HCT116 (cell line): ENCODE measurements around the gene SIL1. TPM values are rescaled to one million over a fixed set of nuclear protein-coding genes. Genes with fewer than 3 reads are reported as not detected.

ENCODE experiments used
- ATAC-seq: fragments of 200-7000 bp; cut with Tn5 transposase; 2 replicates; pipeline ENCODE4 v1.9.1; 2020; ENCODE audit warnings: mild to moderate bottlenecking, moderate library complexity
- BruUV-seq: library from RNA; stranded (reverse); fragments of 400-500 nt; replicated peaks from 2 replicates; lab custom pipeline; 2021; lab: Mats Ljungman, UMichigan
- CTCF ChIA-PET: fragments of 300-600 bp; sonication (Branson Sonifier 250); formaldehyde crosslinking; loops from one replicate; lab custom pipeline; 2021; ENCODE audit warnings: antibody characterized with exemption; lab: Charles Lee
- POLR2A ChIA-PET: fragments of 300-600, 350-600 bp; sonication (Branson Sonifier 250); formaldehyde crosslinking; loops from one replicate; lab custom pipeline; 2021; ENCODE audit warnings: antibody characterized with exemption; lab: Charles Lee
- RAD21 ChIA-PET, 2 experiments: fragments of 300-600 bp; sonication (Branson Sonifier 250); formaldehyde crosslinking; loops; one replicate each; lab custom pipeline; 2023; ENCODE audit warnings: low total read pairs in 2 of 2; ENCODE audit not compliant: uncharacterized antibody in 2 of 2, unreplicated experiment in 2 of 2, low non-redundant PET in 1 of 2; lab: Charles Lee
- DNase-seq: peaks from one replicate; pipeline ENCODE4 v3.0.0-alpha.2; 2010; ENCODE audit warnings: low read depth, low spot score
- H2AFZ ChIP-seq: fragments of 200-600 bp; shearing (Covaris generic), sonication (generic); 2 replicates; pipeline ENCODE4 v1.6.1; 2017; ENCODE audit warnings: low read depth, mixed run types, mixed read lengths, antibody characterized with exemption, low read length; ENCODE audit not compliant: poor library complexity, severe bottlenecking
- H3K27ac ChIP-seq: 2 replicates; pipeline ENCODE4 v1.5.1; 2012; ENCODE audit warnings: low read depth, low read length
- H3K27me3 ChIP-seq: fragments of 200-600 bp; sonication (generic); 2 replicates; pipeline ENCODE4 v1.6.1; 2016; ENCODE audit warnings: mixed run types, low read length, mixed read lengths; ENCODE audit not compliant: insufficient read depth
- H3K36me3 ChIP-seq, 2 experiments: fragments of 200-500 bp in 1 of 2; fragments of 200-600 bp in 1 of 2; sonication (Bioruptor generic) in 1 of 2; sonication (generic) in 1 of 2; 2 replicates each; pipeline versions ENCODE4 v1.5.1 to v1.6.1; 2014 to 2016; ENCODE audit warnings: low read length in 2 of 2, inconsistent platforms in 1 of 2, mixed read lengths in 1 of 2, mixed run types in 1 of 2; ENCODE audit not compliant: insufficient read depth in 2 of 2, control insufficient read depth in 1 of 2
- H3K4me1 ChIP-seq, 2 experiments: fragments of 200-600 bp in 1 of 2; sonication (generic) in 1 of 2; 2 replicates each; pipeline versions ENCODE4 v1.5.1 to v1.6.1; 2012 to 2017; ENCODE audit warnings: low read length in 2 of 2, inconsistent platforms in 1 of 2, mild to moderate bottlenecking in 1 of 2, mixed read lengths in 1 of 2, mixed run types in 1 of 2, moderate library complexity in 1 of 2; ENCODE audit not compliant: insufficient read depth in 2 of 2, control insufficient read depth in 1 of 2
- H3K4me2 ChIP-seq: fragments of 200-600 bp; sonication (generic); 2 replicates; pipeline ENCODE4 v1.6.1; 2017; ENCODE audit warnings: mixed run types, low read length, mixed read lengths
- H3K4me3 ChIP-seq, 2 experiments: fragments of 200-600 bp in 1 of 2; sonication (generic) in 1 of 2; replicated peaks in 1 of 2; 2 replicates each; pipeline ENCODE4 v1.5.1; 2011 to 2016; ENCODE audit warnings: low read length in 2 of 2, control low read depth in 1 of 2, low read depth in 1 of 2, mild to moderate bottlenecking in 1 of 2, mixed read lengths in 1 of 2, mixed run types in 1 of 2
- H3K79me2 ChIP-seq: fragments of 200-600 bp; sonication (generic); 2 replicates; pipeline ENCODE4 v1.6.1; 2017; ENCODE audit warnings: mild to moderate bottlenecking, mixed run types, low read length, moderate library complexity, mixed read lengths; ENCODE audit not compliant: insufficient read depth
- H3K9ac ChIP-seq: fragments of 200-600 bp; sonication (generic); 2 replicates; pipeline ENCODE4 v1.6.1; 2016; ENCODE audit warnings: low read length, mixed read lengths
- H3K9me2 ChIP-seq: fragments of 200-600 bp; sonication (generic), shearing (Covaris generic); 2 replicates; pipeline ENCODE4 v1.6.1; 2017; ENCODE audit warnings: mixed run types, mild to moderate bottlenecking, moderate library complexity; ENCODE audit not compliant: insufficient read depth
- H3K9me3 ChIP-seq, 2 experiments: fragments of 200-500 bp in 1 of 2; fragments of 200-600 bp in 1 of 2; sonication (Bioruptor generic) in 1 of 2; sonication (generic) in 1 of 2; 2 replicates each; pipeline ENCODE4 v1.6.1; 2014 to 2017; ENCODE audit warnings: low read length in 2 of 2, mixed read lengths in 2 of 2, inconsistent platforms in 1 of 2, low read depth in 1 of 2, mild to moderate bottlenecking in 1 of 2, mixed run types in 1 of 2, moderate library complexity in 1 of 2; ENCODE audit not compliant: control insufficient read depth in 1 of 2, insufficient read depth in 1 of 2
- H4K20me1 ChIP-seq: fragments of 200-600 bp; sonication (generic), shearing (Covaris generic); 2 replicates; pipeline ENCODE4 v1.6.1; 2017; ENCODE audit warnings: mixed run types, mild to moderate bottlenecking, moderate library complexity; ENCODE audit not compliant: insufficient read depth
- CBX3 ChIP-seq: IDR thresholded peaks from 2 replicates; pipeline ENCODE4 v1.6.1; 2012; ENCODE audit warnings: low read depth
- CEBPB ChIP-seq: IDR thresholded peaks from 2 replicates; pipeline ENCODE4 v1.6.1; 2012; ENCODE audit warnings: low read depth
- EGR1 ChIP-seq: IDR thresholded peaks from 2 replicates; pipeline ENCODE4 v1.6.1; 2012; ENCODE audit warnings: low read depth
- EZH2 ChIP-seq: fragments of 200-600 bp; sonication (generic); IDR thresholded peaks from 2 replicates; pipeline ENCODE4 v1.6.1; 2017; ENCODE audit warnings: antibody characterized with exemption, mixed run types
- EZH2phosphoT487 ChIP-seq: fragments of 200-600 bp; IDR thresholded peaks from 2 replicates; pipeline ENCODE4 v1.6.1; 2018; ENCODE audit warnings: antibody characterized with exemption, borderline replicate concordance
- FOSL1 ChIP-seq: IDR thresholded peaks from 2 replicates; pipeline ENCODE4 v1.6.1; 2012; ENCODE audit warnings: low read depth
- JUND ChIP-seq: IDR thresholded peaks from 2 replicates; pipeline ENCODE4 v1.6.1; 2012
- MAX ChIP-seq: IDR thresholded peaks from 2 replicates; pipeline ENCODE4 v1.6.1; 2012
- RAD21 ChIP-seq: IDR thresholded peaks from 2 replicates; pipeline ENCODE4 v1.6.1; 2012; ENCODE audit warnings: low read depth, mild to moderate bottlenecking
- REST ChIP-seq: IDR thresholded peaks from 2 replicates; pipeline ENCODE4 v1.6.1; 2012; ENCODE audit warnings: low read depth
- SIN3A ChIP-seq: IDR thresholded peaks from 2 replicates; pipeline ENCODE4 v1.6.1; 2012; ENCODE audit warnings: low read depth
- SRF ChIP-seq: IDR thresholded peaks from 2 replicates; pipeline ENCODE4 v1.6.1; 2012; ENCODE audit warnings: low read depth
- TCF7L2 ChIP-seq: IDR thresholded peaks from 2 replicates; pipeline ENCODE4 v1.7.0; 2011; ENCODE audit warnings: borderline replicate concordance, inconsistent platforms; ENCODE audit not compliant: insufficient read depth, insufficient read length; ENCODE audit errors: extremely low read depth
- YY1 ChIP-seq: IDR thresholded peaks from 2 replicates; pipeline ENCODE4 v1.6.1; 2011; ENCODE audit warnings: low read length, low read depth, moderate library complexity, mild to moderate bottlenecking; ENCODE audit not compliant: insufficient replicate concordance; ENCODE audit errors: extremely low read depth
- ZNF274 ChIP-seq: fragments of 200-500 bp; sonication (Bioruptor generic); IDR thresholded peaks from 2 replicates; pipeline ENCODE4 v1.6.1; 2014; ENCODE audit warnings: mild to moderate bottlenecking, low read depth, low read length, inconsistent platforms
- intact Hi-C: fragments of 100-400 bp; cut with micrococcal nuclease; formaldehyde crosslinking; loops from 2 replicates; pipeline ENCODE4 v1.10.0; 2022
- total RNA-seq: library from RNA; stranded (reverse); gene quantifications from one replicate; pipeline ENCODE4 v1.2.1, GENCODE V29; 2021; ENCODE audit not compliant: unreplicated experiment

The SIL1 gene
- total RNA-seq, 1 experiment from 2014 or later = 34.0 TPM

- Histone ChIP-seq H3K4me2 (no peak overlapping the region), H3K4me1 (no peaks in the 10 kb centered on the region), H3K79me2 (no peaks in the 10 kb centered on the region), H2AFZ (no peak overlapping the region), H3K4me3 (no peak overlapping the region), H4K20me1 (no peaks in the 10 kb centered on the region), H3K9ac (no peak overlapping the region), H3K9me2 (no peaks in the 10 kb centered on the region), H3K27me3 (no peaks in the 10 kb centered on the region), H3K27ac (no peak overlapping the region), H3K9me3 (no peaks in the 10 kb centered on the region), H3K36me3 (no peaks in the 10 kb centered on the region)
- BruUV-seq = no TSS peak
- intact Hi-C loops = no loop called here
- ATAC-seq (no peak), DNase-seq (no peak)
- POLR2A ChIA-PET = no interaction called here
- CTCF ChIA-PET = no interaction called here
- RAD21 ChIA-PET = no interaction called here
- no peak for TF ChIP-seq YY1
- TF ChIP-seq SIN3A = no peak
- no peak for TF ChIP-seq SRF
- no peak for TF ChIP-seq REST
- no peak for TF ChIP-seq EGR1
- no peak for TF ChIP-seq MAX
- TF ChIP-seq CEBPB = no peak
- TF ChIP-seq EZH2 = no peak
- no peak for TF ChIP-seq JUND
- TF ChIP-seq ZNF274 = no peak
- no peak for TF ChIP-seq RAD21
- no peak for TF ChIP-seq EZH2phosphoT487
- TF ChIP-seq FOSL1 = no peak
- TF ChIP-seq CBX3 = no peak
- TF ChIP-seq TCF7L2 = no peak
These were observed 145.2 kb downstream of the SIL1 start for GRCh38 chr5:139052975-139053374.
